ENCODE measurements around the gene ARHGEF2.

The ARHGEF2 gene

DNA sequence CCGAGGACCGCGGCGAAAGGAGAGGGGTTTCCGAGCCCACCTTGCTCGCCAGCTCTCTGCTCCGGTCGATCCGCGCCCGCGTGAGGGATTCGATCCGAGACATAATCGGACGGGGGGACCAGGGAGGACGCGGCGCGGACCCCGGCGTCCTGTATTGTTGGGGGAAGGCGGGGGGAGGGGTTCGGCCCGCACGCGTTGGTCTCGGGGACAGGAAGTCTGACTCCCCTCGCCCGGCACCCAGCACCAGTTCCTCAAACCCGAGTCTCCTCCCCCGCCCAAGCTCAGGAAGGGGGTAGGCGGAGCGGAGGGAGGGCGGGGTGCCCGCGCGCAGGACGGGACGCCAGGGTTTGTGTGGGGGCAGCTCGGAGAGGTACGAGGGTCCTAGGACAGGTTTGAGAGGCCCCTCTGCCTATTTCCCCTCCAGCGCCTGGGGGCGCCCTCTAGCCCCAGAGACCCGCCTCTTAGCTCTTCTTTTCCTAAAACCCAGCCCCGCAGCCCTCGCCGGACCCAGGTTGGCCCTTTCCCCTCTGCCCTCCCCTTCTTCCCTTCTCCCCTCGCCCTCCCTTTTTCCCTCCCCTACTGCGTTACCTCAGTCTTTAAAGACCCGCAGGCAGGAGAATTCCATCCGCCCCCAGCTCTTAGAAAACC, at the start of gene ARHGEF2:
Gene ARHGEF2 (minus strand): TSS at position 223 of the 648 bp plus-strand sequence. CDS start 120 bp downstream, at position 103.
- DNase-seq (ENCODE audit: low spot score) = peak; percentile 91
- TF ChIP-seq, protein P1, sequence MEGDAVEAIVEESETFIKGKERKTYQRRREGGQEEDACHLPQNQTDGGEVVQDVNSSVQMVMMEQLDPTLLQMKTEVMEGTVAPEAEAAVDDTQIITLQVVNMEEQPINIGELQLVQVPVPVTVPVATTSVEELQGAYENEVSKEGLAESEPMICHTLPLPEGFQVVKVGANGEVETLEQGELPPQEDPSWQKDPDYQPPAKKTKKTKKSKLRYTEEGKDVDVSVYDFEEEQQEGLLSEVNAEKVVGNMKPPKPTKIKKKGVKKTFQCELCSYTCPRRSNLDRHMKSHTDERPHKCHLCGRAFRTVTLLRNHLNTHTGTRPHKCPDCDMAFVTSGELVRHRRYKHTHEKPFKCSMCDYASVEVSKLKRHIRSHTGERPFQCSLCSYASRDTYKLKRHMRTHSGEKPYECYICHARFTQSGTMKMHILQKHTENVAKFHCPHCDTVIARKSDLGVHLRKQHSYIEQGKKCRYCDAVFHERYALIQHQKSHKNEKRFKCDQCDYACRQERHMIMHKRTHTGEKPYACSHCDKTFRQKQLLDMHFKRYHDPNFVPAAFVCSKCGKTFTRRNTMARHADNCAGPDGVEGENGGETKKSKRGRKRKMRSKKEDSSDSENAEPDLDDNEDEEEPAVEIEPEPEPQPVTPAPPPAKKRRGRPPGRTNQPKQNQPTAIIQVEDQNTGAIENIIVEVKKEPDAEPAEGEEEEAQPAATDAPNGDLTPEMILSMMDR (IDR thresholded peaks at IDR 0.05; ENCODE audit: extremely low read depth, missing control alignments) = peak; percentile 29

DNA sequence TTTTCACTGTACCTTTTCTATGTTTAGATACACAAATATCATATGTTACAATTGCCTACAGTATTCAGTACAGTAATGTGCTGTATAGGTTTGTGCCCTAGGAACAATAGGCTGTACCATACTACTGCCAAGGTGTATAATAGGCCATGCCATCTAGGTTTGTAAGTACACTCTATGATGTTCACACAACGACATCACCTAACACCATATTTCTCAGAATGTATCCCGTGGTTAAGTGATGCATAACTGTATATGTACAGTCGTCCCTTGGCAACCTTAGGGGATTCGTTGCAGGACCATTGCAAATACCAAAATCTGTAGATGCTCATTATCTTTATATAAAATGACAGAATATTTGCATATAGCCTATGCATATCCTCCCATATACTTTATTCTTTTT, 48.2 kb upstream of the ARHGEF2 start:
- TF ChIP-seq, protein P1 (IDR thresholded peaks at IDR 0.05; ENCODE audit: extremely low read depth, missing control alignments) = no peak
- DNase-seq (ENCODE audit: low spot score) = no peak

DNA sequence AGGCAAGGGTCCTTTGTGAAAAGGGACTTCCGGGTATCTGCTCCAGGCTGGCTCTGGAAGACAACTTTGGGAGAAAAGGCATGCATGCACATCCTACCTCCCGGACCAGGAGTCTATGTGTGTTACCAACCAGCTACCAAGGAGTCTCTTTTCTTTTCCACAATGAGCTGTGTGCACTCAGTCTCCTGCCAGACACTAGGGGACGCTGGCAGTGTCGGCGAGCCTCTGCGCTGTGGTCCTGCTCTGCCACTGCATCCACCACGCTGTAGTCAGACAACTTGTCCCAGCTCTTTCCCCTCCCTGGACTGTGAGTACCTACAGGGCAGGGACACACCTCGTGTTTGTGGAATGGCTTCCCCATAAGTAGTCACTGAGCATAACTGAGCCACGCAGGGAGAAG, 47.5 kb upstream of the ARHGEF2 start:
- DNase-seq (ENCODE audit: low spot score) = peak; percentile 67
- TF ChIP-seq, protein P1 (IDR thresholded peaks at IDR 0.05; ENCODE audit: extremely low read depth, missing control alignments) = peak; percentile 52

DNA sequence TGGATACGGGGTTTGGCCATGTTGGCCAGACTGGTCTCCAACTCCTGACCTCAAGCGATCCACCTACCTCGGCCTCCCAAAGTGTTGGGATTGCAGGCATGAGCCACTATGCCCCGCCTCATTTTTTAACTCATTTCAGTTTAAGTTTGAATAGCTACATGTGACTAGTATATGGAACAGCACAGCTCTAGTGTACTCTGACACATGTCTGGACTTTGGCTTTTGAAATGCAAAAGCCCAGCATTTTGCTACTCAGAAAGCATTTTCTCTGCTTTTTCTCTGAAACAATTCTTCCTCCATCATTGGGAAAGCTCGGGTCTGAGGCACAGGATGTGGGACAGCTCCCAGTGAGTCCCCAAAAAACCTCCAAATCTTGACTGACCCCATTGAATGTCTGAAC, 46.5 kb upstream of the ARHGEF2 start:
- DNase-seq (ENCODE audit: low spot score) = no peak
- TF ChIP-seq, protein P1 (IDR thresholded peaks at IDR 0.05; ENCODE audit: extremely low read depth, missing control alignments) = no peak

DNA sequence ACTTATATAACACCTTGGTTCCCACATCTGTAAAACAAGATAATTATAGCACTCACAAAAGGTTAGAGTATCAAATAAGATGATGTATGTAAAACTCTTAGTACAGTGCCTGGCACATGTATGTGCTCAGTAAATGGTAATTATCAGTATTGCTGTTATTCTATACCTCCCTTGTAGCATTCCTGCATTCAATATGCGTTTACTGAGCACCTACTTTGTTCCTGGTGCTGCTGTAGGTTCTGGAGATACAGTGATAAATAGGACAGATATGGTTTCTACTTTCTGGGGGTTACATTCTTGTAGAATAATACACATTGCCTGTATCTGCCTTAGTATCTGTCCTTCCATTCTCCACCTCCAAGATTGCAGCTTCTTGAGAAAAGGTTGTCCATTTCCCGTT, 43.6 kb upstream of the ARHGEF2 start:
- DNase-seq (ENCODE audit: low spot score) = no peak
- TF ChIP-seq, protein P1 (IDR thresholded peaks at IDR 0.05; ENCODE audit: extremely low read depth, missing control alignments) = no peak

DNA sequence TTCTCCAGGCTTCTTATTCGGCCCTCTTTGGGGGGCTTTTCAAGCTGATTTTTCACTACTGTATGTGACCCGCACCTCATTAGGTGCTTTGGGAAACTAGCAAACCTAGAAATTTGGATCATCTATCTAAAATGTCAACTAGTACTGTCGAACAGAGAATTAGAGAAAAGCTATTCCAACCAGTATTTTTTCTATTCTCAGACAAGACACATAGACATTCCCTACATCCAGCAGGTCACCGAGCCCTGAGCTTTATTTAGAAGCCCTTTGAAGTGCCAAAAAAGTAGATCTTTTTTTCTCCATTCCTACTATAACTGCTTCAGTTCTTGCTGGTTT, 42.7 kb upstream of the ARHGEF2 start:
- TF ChIP-seq, protein P1 (IDR thresholded peaks at IDR 0.05; ENCODE audit: extremely low read depth, missing control alignments) = no peak
- no peak for DNase-seq (ENCODE audit: low spot score)

DNA sequence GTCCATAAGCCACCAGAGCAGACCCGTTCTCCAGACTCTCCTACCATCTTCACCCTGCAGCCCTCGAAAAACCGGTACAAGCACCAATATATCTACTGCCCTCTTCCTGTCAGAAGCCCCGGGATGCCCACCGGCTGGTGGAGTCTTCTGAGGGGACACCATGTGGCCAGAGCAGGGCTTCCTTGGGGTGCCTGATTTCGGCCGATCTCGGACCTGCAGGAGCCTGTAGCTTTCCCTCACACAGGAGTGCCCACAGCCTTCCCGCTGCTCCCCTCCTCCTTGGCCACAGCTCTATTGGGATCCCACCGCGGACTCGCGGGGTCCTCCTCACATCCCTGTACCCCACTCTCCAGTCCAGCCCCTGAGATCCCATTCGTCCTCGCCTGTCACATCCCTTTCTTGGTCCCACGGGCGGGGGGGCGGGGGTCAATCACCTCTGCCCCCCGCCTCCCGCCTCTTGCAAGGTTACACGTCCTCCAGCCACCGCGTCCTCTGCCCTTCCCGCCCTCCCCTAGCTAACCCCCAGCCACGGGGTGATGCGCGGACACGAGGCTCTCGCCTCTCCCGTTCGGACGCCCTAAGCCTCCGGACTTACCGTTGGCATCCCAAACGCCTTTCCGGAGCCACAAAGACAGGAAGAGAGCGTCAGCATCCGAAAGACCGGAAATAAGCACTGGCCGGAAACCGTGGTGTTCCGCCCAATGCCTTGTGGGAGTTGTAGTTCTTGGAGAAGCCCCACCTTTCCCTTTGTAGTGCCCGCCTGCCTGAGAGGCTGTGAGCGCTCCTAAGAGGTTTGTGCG, 42.1 kb upstream of the ARHGEF2 start, which contains the start of gene SSR2:
Gene SSR2 (minus strand): TSS at position 659 of the 800 bp plus-strand sequence. CDS start 784 bp downstream, outside the sequence.
- TF ChIP-seq, protein P1 (IDR thresholded peaks at IDR 0.05; ENCODE audit: extremely low read depth, missing control alignments) = no peak
- peak; percentile 93 for DNase-seq (ENCODE audit: low spot score)
